Measurements from ENCODE around the gene APOB. TPM values are rescaled to one million over a fixed set of nuclear protein-coding genes. Genes with fewer than 3 reads are reported as not detected.

The APOB gene, protein sequence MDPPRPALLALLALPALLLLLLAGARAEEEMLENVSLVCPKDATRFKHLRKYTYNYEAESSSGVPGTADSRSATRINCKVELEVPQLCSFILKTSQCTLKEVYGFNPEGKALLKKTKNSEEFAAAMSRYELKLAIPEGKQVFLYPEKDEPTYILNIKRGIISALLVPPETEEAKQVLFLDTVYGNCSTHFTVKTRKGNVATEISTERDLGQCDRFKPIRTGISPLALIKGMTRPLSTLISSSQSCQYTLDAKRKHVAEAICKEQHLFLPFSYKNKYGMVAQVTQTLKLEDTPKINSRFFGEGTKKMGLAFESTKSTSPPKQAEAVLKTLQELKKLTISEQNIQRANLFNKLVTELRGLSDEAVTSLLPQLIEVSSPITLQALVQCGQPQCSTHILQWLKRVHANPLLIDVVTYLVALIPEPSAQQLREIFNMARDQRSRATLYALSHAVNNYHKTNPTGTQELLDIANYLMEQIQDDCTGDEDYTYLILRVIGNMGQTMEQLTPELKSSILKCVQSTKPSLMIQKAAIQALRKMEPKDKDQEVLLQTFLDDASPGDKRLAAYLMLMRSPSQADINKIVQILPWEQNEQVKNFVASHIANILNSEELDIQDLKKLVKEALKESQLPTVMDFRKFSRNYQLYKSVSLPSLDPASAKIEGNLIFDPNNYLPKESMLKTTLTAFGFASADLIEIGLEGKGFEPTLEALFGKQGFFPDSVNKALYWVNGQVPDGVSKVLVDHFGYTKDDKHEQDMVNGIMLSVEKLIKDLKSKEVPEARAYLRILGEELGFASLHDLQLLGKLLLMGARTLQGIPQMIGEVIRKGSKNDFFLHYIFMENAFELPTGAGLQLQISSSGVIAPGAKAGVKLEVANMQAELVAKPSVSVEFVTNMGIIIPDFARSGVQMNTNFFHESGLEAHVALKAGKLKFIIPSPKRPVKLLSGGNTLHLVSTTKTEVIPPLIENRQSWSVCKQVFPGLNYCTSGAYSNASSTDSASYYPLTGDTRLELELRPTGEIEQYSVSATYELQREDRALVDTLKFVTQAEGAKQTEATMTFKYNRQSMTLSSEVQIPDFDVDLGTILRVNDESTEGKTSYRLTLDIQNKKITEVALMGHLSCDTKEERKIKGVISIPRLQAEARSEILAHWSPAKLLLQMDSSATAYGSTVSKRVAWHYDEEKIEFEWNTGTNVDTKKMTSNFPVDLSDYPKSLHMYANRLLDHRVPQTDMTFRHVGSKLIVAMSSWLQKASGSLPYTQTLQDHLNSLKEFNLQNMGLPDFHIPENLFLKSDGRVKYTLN (N-terminal part only)
- total RNA-seq (2021; fragmentation: NEBNext Ultra II Directional; extraction: Animal tissue kit (Norgen Biotek cat#: 25700)), result 0.52 and 0.61 TPM in 2 replicates
- polyA plus RNA-seq (2011; rRNA removed), result 0.08 and 0.15 TPM in 2 replicates
- 0.28 TPM for polyA plus RNA-seq (2011; cell fraction: cytosol; rRNA removed)
- polyA plus RNA-seq (2011; cell fraction: nucleus; rRNA removed), result 0.29 TPM
- polyA plus RNA-seq (2012, experiment 1 of 2), result 0.11 to 0.39 TPM (median 0.23 TPM) in 4 replicates
- 0.09 TPM for polyA plus RNA-seq (2012, experiment 2 of 2)
- 0.47 TPM for polyA plus RNA-seq (2013, experiment 1 of 2)
- polyA plus RNA-seq (2013, experiment 2 of 2), result 0.39 TPM
- 1.0 and 2.0 TPM in 2 replicates for polyA minus RNA-seq (2011; rRNA and poly(A)+ RNA removed)
- 0.66 TPM for polyA minus RNA-seq (2011; cell fraction: cytosol; rRNA and poly(A)+ RNA removed)
- polyA minus RNA-seq (2011; cell fraction: nucleus; rRNA and poly(A)+ RNA removed), result 1.00 TPM
- long read RNA-seq, experiment 1, partial matches to known transcripts, result 0 of 2 reads
- long read RNA-seq, experiment 1, other reads (novel, unspliced or antisense), result 2 of 2 reads
- long read RNA-seq, experiment 2, result 0 reads

GRCh38 chr2:21043744-21044532 lies at the start of gene APOB:
TSS of gene APOB (minus strand) at chr2:21044073. CDS start at chr2:21043945, 128 bp downstream.
- Histone ChIP-seq H3K79me1 (ENCODE audit: low read depth, low read length) (no peaks in the 10 kb centered on the region), H3K4ac (replicated peaks; ENCODE audit: insufficient read length, low read depth, low read length) (no peak within 1 kb of the TSS), H2BK20ac (ENCODE audit: low read length) (peak within 1 kb of the TSS; percentile 76; the same call in 1 of the 2 replicates), H4K20me1 (replicated peaks in 1 of 2; ENCODE audit: control insufficient read depth in 1 of 2, insufficient read depth in 2 of 2, low read length in 2 of 2) (no peaks in the 10 kb centered on the region), H3K27me3 (replicated peaks in 1 of 4; ENCODE audit: control insufficient read depth in 3 of 4, extremely low read depth in 1 of 4, insufficient read depth in 3 of 4, low read length in 3 of 4) (peaks cover 1 to 12% (median 9%) of the 10 kb centered on the region in 4 experiments; a peak in 6 of 7 replicates), H2BK120ac (replicated peaks; ENCODE audit: low read depth, low read length) (peak within 1 kb of the TSS; percentile 70), H2BK5ac (ENCODE audit: low read depth, low read length) (no peak within 1 kb of the TSS), H3K23ac (ENCODE audit: insufficient read length) (no peak within 1 kb of the TSS), H3K14ac (ENCODE audit: insufficient read length) (no peak within 1 kb of the TSS), H3K79me2 (ENCODE audit: control insufficient read depth in 1 of 2, insufficient read depth in 2 of 2, low read length in 2 of 2) (no peaks in the 10 kb centered on the region), H4K5ac (ENCODE audit: insufficient read length, low read depth, low read length) (no peak within 1 kb of the TSS), H4K91ac (replicated peaks; ENCODE audit: insufficient read length, low read length) (peak within 1 kb of the TSS; percentile 75), H3K9ac (replicated peaks in 1 of 4; ENCODE audit: extremely low read depth in 1 of 4, low read depth in 3 of 4, low read length in 3 of 4) (0 out of 7 replicates have a peak within 1 kb of the TSS, but pooled peaks of 1 of the 4 experiments have one; percentile 32), H4K8ac (ENCODE audit: extremely low read depth, insufficient read depth, low read length) (peak within 1 kb of the TSS; percentile 86), H3K36me3 (ENCODE audit: control insufficient read depth in 2 of 4, insufficient read depth in 4 of 4, low read length in 3 of 4) (no peaks in the 10 kb centered on the region), H3K4me2 (ENCODE audit: insufficient read depth in 1 of 2, low read depth in 2 of 2, low read length in 2 of 2) (peak within 1 kb of the TSS; percentile 60 to 97), H2BK12ac (ENCODE audit: low read depth, low read length) (peak within 1 kb of the TSS; percentile 69; the same call in 1 of the 2 replicates), H3K18ac (ENCODE audit: extremely low read depth, low read length) (no peak within 1 kb of the TSS; the same call in 1 of the 2 replicates), H3K4me1 (replicated peaks in 1 of 4; ENCODE audit: control insufficient read depth in 3 of 4, insufficient read depth in 4 of 4, low read length in 3 of 4) (peaks cover 0 to 10% (median 9%) of the 10 kb centered on the region in 4 experiments), H3K9me3 (ENCODE audit: insufficient read depth in 2 of 2, low read depth in 1 of 2, low read length in 1 of 2) (no peaks in the 10 kb centered on the region), H2AK5ac (ENCODE audit: low read depth, low read length) (no peak within 1 kb of the TSS), H2BK15ac (ENCODE audit: low read length) (peak within 1 kb of the TSS; percentile 65; the same call in 1 of the 2 replicates), H3K23me2 (ENCODE audit: low read depth, low read length) (peaks cover 4% of the 10 kb centered on the region; the same call in 1 of the 2 replicates), H2AFZ (ENCODE audit: low read length) (peak within 1 kb of the TSS; percentile 89), H3K4me3 (ENCODE audit: extremely low read depth in 1 of 4, insufficient read depth in 2 of 4, low read depth in 3 of 4, low read length in 4 of 4) (peak within 1 kb of the TSS; percentile 40 to 68 (median 52)), H3K27ac (ENCODE audit: low read depth, low read length) (no peak within 1 kb of the TSS), H3K56ac (replicated peaks; ENCODE audit: insufficient read length, low read depth, low read length) (no peak within 1 kb of the TSS)
- POLR2A ChIA-PET (ENCODE audit: partially characterized antibody), result no interaction called here
- CTCF ChIA-PET (ENCODE audit: partially characterized antibody), result interaction anchor here (0.6 to 9.2 kb wide), 20 partner anchors 8 to 395 kb away, joined by 3 to 188 read pairs (median 4); partner anchors contain the start of gene TDRD15
- WGBS, 2 experiments (ENCODE audit: extremely low coverage in 1 of 2, insufficient coverage in 1 of 2, insufficient read length in 1 of 2, insufficient replicate concordance in 2 of 2, low coverage in 1 of 2, low lambda C conversion rate in 2 of 2, missing lambda C conversion rate in 1 of 2), result 11% methylated on average over 44 of the region's 51 CpGs; no CpG with 5 or more reads in 1 of the 2 experiments
- DNase-seq (ENCODE audit: low read depth in 1 of 2, low spot score in 2 of 2), result no peak
- FAIRE-seq, result no peak
- TF ChIP-seq NANOG (IDR thresholded peaks at IDR 0.05; ENCODE audit: insufficient read depth, low read depth, low read length, poor library complexity, severe bottlenecking), result no peak
- no peak for TF ChIP-seq CBX8 (IDR thresholded peaks at IDR 0.05; ENCODE audit: borderline replicate concordance, low read depth, low read length)

Measured in H1 (cell line).